HG03520 (cell line): ENCODE data around the gene CLIC3.
"Not testable (repeated sequence)": the region's sequence is repeated elsewhere in the genome, so short reads cannot be mapped to it uniquely, and the experiment has no call there.

Source experiments
- ATAC-seq: cut with Tn5 transposase; IDR thresholded peaks from one replicate; pipeline ENCODE4 v1.9.1; 2021; ENCODE audit warnings: mild to moderate bottlenecking, moderate library complexity; ENCODE audit not compliant: unreplicated experiment

CLIC3 gene

DNA sequence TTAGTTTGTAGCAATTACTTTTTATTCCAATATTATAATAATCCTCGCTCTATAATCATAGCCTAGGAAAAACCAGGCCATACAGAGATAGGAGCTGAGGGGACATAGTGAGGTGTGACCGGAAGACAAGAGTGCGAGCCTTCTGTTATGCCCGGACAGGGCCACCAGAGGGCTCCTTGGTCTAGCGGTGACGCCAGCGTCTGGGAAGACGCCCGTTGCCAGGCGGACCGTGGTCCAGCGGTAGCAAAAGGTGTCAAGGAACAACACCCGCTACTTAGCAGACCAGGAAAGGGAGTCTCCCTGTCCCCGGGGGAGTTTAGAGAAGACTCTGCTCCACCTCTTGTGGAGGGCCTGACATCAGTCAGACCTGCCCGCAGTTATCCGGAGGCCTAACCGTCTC is 7.9 kb upstream of the CLIC3 start:
- ATAC-seq, result not testable (repeated sequence)

DNA sequence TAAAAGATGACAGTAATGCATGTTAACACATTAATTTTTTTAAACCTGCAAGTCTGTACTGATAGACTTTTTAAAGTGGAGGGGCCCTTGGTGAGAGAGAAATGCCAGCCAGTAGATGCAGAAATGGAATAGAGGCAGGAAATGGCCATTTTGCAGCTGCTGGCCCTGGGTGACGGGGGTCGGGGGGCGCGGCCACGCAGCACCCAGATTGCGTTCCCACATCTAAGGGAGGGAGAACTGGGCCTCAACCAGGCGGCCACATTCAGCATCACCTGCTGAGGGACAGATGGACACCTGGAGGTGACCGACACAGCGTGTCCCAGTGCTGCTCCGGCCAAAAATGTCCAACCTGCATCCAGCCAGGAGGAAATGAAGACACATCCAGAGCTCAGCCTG is 6.3 kb upstream of the CLIC3 start:
- no peak for ATAC-seq

DNA sequence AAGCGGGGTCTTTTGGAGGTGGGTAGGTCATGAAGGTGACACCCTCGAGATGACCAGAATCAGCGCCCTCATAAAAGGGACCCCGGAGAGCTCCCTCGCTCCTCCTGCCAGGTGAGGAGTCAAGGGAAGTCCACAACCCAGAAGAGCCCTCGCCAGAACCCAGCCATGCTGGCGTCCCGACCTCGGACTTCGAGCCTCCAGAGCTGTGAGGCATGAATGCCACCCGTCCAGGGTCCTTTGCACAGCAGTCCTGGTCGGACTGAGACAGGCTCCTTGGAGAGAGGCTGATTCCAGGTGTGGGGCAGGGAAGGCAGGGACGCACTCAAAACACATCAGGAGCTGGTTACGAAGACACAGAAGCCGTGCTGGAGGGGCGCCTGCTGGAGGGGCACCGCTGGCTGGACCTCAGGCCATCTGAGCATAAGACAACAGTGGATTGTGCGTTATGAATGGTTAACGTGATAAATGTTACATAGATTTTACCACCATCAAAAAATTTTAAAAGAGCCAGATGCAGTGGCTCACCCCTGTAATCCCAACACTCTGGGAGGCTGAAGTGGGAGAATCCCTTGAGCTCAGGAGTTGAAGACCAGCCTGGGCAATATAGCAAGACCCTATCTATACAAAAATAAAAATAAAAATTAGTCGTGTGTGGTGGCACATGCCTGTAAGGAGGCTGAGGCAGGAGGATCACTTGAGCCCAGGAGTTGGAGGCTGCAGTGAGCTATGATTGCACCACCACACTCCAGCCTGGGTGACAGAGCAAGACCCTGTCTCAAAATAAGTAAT is 5.7 kb upstream of the CLIC3 start:
- ATAC-seq, result no peak

DNA sequence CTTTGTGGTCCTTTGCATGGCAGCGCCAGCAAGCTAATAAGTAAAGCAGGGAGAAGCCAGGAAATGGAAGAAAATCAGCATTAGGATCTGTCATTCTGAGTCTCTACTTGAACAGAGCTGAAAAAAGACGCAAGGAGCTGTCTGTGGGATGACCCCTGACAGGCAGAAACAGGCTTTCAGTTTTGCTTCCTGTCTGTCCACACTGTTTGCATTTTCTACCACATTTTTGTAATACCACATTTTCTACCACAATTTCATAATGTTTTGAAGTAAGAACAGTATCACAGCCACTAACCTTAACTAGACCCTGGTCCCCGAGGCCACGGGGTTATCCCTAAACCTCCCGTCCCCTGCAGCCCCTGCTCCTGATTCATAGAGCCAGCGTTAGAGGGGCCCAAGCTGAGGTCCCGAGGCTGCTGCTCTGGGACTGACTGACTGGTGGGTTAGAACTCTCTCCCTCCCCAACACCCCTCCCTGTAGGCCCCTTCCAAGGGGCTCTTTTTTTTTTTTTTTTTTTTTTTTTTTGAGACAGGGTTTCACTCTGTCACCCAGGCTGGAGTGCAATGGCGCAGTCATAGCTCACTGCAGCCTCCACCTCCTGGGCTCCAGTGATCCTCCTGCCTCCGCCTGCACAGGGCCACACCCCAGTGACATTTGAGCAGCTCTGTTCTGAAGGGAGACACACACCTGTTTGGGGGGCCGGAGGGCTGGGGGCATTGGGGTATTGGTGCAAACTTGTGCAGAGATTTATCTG is 4.0 kb upstream of the CLIC3 start:
- peak; percentile 58 for ATAC-seq

DNA sequence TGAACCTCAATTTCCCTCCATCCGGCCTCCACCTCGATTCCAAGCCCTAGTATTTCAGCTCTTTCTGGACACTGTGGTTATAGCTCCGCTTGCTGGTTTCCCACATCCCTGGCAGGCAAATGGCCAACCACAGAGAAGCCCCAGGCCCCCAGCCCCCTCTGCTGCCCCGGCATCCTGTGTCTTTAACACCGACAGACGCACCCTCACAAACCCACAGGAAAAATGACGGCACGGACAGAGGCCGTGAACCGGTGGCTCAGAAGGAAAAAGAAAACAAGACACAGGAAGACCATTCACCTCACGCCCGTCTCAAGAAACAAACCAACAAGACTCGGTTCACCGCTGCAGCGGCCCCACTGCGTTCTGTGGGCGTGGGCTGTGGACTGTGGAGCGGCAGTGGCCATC is 1.5 kb upstream of the CLIC3 start:
- no peak for ATAC-seq

DNA sequence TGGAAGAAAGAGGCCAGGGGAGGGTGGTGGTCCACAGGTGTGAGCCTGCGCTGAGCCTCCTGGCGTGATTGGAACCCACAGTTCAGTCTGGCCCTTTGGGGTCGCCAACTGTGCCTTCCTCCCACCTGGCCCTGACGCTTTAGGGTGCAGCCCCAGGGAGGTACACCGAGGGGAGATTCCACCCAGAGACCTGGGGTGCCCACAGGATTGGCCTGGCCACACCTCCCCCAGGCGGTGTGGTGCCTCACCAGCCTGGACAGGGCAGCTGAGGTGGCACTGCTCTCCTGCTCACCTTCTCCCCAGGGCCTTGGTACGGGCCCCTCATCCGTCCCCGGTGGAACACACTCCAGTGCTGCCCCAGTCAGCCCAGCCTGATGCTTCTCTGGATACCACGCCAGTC is 1.0 kb upstream of the CLIC3 start:
- ATAC-seq, result no peak

DNA sequence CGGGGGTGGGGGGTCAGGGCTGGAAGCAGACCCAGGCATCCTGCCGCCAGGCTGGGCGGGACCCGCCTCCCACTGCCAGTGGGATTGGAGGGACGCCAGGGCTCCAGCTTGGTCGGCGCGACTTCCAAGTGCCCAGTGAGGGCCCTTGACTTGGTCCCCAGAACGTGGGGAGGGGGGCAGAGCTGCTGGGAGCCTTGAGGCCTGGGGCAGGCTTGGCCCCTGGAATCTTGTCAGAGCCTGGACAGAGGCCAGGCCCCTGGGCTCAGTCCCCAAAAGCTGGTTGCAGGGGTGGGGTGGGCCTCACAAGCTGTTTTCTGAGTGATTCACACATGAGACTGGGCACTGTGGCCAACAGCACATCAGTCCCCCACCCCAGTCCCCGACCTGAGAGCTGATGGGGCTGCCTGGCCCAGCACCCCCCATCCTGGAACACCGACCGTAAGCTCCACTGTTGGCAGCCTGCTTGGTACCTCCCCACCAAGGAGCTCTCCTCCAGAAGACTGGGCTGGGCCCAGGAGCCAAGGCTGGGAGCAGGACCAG is 526 bp downstream of the CLIC3 start:
- no peak for ATAC-seq

DNA sequence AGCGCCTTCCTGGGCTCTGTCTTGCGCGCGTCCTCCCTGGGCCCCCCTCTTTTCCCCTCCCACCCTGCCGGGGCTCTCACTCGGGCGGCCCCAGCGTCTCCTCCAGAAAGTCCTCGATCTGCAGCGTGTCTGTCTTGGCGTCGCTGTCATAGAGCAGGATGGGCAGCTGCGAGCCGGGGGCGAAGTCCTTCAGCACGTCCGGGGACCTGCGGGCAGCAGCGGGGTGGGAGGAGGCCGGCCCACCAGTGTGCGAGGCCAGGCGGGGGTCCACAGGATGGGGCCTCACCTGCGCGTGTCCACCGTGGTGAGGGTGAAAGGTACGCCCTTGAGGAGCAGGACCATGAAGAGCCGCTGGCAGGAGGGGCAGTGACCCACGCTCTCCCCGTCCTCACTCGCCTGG is 1.0 kb downstream of the CLIC3 start:
- ATAC-seq, result no peak

DNA sequence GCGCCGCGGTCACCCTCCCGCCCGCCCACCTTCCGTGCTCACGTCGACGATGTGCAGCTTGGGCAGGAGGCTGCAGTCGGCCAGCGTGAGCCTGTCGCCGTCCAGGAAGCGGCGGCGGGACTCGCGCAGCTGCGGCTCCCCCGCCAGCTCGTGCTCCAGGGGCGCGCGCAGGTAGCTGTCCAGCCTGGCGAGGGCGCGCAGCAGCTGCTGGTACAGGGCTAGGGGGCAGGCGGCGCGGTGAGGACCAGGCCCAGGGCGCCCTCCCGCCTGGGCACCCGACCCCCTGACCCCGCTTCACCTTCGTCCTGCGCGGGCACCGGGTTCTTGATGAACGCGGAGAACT is 1.5 kb downstream of the CLIC3 start:
- no peak for ATAC-seq

DNA sequence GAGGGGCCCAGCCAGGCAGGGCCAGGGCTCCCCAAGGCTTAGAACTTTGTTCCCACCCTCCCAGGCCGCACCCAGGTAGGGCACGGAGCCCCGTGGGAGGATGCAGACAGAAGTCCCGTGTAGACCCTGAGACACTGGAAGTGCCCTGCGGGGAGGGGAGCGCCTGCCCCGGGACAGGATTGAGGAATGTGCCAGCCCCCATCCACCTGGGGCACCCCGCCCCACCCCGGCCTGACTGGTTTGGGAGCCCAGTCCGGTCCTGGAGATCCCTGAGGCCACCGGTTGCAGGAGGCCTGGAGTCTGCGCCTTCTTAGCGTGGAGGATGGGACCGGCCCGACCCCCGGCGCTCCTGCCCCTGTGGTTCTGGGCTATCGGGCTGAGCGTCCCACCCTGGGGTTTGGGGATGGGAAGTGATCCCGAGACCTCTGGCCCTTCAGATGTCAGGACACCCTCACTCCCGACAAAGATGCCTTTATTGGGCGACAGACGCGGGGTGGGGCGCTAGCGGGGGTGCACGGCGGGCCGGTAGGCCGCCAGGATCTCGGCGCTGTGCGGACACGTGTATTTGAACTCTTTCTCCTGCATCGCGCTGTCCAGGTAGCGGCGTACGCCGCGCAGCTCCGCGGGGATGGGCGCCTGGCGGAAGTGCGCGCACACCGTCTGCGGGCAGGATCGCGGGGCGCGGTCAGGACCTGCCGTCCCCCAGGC is 2.0 kb downstream of the CLIC3 start:
- ATAC-seq, result no peak

DNA sequence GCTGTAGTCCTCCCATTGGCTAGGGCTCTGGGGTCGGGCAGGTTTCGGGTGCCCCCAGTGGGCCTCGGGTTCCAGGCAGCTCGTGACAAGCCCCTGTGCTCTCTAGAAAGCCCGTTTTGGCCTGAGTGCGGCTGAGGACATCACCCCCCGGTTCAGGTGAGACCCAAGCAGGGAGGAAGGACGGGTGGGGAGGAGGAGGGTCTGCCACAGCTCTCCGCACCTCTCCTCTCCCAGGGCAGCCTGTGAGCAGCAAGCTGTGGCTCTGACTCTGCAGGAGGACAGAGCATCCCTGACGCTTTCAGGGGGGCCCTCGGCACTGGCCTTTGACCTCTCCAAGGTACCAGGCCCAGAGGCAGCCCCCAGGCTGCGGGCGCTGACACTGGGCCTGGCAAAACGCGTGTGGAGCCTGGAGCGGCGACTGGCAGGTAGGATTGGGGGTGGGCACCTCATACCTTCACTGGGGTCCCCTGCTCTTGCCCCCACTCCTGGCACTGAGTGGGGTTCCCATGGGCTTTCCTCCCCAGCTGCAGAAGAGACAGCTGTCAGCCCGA is 3.5 kb downstream of the CLIC3 start:
- no peak for ATAC-seq

DNA sequence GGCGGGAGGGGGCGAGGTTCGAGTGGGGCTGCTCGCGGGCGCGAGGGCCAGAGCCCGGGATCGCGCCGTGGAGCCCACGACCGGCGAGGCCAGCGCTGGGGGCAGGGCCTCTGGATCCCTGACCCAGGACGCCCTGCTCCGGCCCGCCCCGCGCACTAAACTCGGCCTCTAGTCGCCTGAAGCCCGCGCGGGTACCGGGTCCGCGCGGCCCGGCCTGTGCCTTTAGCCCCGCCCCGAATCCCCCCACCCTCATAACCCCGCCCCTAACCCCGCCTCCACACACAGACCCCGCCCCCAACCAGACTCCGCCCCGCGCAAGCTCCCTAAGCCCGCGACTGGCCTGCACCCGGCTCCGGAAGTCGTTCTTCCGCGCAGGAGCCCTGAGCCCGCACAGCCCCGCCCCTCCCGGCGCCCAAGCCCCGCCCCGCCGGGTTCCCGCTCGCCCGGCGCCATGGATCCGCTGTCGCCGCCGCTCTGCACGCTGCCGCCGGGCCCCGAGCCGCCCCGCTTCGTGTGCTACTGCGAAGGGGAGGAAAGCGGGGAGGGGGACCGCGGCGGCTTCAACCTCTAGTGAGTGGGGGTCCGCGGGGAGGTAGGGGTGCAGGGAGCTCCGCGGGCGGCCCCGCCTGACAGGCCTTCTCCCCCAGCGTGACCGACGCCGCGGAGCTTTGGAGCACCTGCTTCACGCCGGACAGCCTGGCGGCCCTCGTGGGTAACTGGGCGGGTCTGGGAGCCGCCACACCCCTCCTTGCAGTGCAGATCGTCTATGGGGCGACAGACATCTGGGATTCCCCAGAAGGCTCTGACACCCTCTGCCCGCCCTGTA is 4.2 kb downstream of the CLIC3 start, which contains the start of gene PAXX:
TSS of gene PAXX (plus strand) at position 430 of the 826 bp plus-strand sequence. CDS start at position 452, 22 bp downstream.
- peak; percentile 72 for ATAC-seq

DNA sequence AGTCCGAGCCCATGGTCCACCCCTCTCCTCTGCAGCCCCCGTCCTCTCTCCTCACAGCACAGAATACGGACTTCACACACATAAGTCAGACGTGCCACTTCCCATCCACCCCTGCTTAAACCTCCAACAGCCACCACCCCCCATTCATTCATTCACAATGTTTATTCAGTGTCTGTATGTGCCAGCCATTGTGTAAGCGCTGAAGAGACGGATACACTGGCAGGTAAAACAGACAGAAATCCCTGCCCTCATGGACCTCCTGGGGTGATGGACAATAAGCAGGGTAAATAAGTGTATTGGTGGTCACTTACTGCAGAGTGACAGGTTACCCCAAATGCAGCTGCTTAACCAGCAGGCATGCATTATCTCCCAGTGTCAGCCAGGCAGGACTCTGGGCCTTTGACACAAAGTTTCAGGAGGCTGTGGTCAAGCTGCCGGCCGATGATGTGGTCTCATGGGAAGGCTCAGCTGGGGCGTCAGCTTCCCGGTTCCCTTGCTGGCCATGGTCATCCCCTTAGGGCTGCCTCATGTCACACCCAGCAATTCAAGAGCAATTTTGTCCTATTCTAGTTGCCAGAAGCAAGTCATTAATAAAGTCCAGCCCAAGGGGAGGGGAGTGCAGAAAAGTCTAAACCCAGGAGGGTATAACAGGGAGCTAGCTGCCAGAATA is 6.0 kb downstream of the CLIC3 start:
- no peak for ATAC-seq

DNA sequence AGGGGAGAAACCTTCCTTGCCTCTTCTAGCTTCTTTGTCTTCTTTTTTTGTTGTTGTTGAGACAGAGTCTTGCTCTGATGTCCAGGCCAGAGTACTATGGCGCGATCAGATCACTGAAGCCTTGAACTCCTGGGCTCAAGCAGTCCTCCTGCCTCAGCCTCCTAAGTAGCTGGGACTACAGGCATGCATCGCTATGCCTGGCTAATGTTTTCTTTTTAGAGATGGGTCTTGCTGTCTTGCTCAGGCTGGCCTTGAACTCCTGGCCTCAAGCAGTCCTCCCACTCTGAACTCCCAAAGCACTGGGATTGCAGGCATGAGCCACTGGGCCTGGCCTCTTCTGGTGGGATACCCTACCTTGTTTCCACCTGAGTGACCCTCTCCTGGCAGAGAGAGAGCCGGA is 7.5 kb downstream of the CLIC3 start:
- ATAC-seq, result no peak

DNA sequence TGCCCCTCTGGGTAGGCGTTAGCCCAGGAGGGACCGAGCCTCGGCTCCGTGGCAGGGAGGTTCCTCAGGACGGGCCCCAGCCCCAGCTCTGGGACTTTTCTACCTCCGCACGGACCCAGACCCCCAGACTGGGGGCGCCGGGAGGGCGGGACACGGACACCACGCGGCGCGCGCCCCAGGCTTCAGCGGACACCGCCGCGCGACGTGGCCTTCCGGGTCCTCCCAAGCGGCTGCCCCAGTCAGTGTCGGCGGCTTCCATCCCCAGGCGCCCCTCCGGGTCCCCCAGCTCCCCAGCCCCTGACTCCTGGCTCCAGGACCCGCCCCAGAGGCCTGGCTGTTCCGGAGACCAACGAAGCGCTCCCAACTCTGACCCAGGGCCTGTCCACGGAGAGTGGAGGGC is 10.5 kb downstream of the CLIC3 start:
- no peak for ATAC-seq

DNA sequence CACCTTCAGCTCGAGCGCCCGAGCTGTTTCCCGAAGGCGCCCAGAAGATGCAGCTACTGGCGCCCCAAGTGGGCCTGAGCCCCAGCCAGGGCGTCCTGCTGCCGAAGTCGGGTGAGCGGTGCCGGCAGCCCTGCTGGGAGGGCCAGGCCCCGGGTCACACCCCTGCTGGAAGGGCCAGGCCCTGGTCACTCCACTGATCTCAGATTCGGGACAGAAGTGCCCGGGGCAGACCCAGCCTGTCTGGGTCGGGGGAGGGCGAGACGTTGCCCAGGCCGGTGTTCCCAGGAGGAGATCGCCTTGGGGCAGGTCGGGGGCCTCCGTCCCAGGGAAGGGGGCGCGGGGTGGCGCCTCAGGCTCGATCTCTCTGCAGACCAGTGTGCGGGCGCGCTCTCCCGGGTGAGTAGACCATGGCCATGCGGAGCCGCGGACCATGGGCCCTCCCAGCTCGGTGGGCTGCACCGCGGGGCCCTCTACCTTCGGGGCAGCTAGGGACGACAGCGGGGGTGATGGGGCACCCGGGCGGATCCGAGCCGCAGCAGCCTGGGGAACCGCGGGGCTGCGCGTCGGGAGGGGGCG is 11.3 kb downstream of the CLIC3 start:
- ATAC-seq, result no peak

DNA sequence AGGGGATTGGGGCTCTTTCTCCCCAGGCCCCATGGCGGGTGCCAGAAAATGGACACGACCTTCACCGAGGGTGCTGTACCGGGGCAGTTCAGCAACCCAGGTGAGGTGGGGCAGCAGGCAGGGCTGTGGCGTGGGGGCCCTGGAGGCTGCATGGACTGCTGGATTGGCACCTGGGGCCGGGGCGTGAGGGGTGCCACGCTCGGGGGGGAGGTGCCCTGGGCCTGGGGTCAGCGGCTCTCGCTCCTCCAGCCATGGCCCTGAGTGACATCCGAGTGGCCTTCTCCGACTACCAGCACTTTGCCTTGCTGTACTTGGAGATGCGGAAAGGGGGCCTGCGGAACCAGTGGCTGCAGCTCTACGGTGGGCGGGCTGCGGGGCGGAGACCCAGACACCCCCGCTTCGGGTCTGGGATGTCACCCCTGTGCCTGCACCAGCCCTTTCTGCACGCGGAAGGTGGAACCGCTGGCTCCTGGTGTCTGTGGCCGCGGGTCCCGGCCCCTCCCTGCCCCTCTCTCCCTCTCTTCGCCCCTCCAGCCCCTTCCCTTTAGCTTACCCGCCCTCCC is 11.8 kb downstream of the CLIC3 start:
- ATAC-seq, result no peak

DNA sequence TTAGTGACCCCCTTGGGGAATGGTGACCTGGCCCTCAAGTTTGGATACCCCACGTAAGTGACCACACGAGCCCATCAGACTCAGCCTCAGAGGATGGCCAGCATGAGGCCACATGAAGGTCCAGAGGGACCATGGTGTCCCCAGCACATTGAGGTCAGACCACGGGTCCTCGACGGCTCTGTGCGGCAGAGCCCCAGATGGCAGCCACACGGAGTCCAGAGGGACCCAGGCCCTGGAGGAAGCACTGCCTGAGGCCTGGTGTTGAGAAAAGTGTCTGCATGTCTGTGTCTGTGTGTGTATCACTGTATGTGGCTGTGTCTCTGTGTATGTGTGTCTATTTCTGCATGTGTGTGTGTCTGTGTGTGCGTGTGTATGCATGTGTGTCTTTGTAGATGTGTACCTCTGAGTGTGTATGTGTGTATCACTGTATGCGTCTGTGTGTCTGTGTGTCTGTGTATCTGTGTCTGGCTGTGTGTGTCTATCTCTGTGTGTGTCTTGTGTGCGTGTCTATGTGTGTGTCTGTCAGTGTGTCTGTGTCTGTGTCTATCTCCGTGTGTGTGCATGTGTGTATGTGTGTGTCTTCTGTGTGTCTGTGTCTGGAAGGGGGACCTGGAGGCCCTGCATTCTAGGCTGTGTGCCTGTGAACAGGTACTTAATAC is 12.6 kb downstream of the CLIC3 start:
- ATAC-seq, result no peak

DNA sequence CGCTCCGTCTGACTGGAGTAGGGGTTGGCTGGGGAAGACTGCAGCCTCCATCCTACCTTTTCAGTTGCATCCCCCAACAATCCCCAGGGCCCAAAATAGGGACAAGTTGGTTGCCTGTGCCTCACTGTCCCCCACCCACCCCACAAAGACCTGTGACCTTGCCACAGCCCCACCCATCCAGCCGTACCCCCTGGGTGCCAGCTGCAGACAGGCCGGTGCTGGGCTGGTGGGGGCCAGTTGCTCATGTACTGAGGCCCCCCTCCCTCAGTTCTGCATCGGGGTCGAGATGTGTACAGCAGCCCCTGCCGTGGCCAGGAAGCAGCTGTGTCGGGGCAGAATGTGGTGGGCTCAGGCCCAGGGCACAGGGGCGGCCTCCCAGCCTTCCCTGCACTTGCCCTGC is 13.2 kb downstream of the CLIC3 start:
- no peak for ATAC-seq
